ENCODE data around the gene TMSB4Y.

The TMSB4Y gene

DNA sequence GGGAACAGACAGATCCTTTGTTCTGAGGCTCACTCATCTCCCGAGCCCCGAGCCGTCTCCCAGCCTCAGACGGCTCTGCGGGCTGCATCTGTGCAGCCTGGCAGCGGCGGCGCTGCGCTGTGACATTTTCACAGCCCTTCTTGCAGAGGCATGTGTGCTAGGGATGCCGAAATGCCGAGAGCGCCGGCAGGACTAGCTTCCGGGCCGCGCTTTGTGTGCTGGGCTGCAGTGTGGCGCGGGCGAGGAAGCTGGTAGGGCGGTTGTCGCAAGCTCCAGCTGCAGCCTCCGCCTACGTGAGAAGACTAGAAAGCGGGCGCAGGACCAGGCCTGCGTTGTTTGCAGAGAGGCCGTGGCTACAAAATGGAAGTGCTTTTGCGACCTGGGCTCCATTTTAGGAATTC, at the start of gene TMSB4Y:
TSS of gene TMSB4Y (plus strand) at position 332 of the 401 bp plus-strand sequence.
- in situ Hi-C loops (cut with HindIII; ENCODE audit: low sequenced_read_pairs): no loop called here

DNA sequence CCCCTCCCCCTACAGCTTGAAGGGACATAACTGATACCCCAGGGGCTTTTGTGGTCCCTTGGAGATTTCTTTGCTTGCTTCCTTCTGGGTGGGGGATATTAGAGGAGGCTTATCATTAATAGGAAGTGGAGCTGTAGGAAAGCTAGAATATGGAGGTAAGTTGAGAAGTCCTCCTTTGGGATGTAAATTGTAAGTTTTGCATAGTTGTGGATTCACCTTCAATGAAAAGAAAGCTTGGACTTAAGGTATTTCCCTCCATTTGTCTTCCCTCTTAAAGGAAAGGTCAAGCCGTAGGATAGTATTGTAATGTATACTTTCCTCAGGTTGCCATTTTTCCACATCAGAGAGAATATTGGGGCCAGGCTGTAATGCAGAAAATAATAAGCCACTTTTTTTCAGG, 39.5 kb upstream of the TMSB4Y start:
- in situ Hi-C loops (cut with HindIII; ENCODE audit: low sequenced_read_pairs): no loop called here

DNA sequence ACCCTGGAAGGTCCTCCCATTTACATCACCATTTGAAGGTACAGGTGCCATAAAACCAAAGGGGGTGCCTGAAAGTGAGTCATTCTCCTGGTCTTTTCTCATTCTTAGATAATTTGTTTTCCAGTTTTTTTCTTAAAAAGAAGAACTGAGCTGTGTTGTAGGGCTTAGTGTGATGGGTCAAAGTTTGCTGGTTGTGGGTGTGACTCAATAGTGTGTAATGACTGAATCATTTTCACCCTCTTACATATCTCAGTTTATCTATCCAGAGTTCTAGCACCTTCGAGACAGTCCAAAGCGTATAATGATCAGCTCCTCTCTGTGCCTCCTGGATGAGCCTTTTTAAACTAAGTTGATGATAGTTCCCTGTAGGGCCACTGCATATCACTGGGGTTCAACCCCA, 32.6 kb upstream of the TMSB4Y start:
- in situ Hi-C loops (cut with HindIII; ENCODE audit: low sequenced_read_pairs): no loop called here

DNA sequence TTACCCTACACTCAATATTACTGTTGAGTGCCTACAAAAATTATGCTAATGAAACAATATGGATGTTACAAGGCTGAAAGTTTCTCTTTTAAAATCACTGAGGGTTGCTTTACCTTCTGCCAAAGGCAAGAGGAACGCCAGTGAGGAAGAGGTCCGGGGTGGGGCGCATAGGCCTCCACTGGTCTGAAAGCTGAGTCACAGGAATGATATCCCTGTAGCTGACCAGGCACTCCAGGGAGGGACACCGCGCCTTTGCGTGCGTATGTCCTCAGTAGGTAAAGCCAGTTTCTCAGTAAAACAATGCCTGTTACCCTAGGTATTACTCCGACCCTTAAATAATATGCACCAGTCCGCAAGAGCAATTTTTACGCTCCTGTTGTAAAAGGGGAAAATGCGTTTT, 1.4 kb upstream of the TMSB4Y start:
- in situ Hi-C loops (cut with HindIII; ENCODE audit: low sequenced_read_pairs): no loop called here

DNA sequence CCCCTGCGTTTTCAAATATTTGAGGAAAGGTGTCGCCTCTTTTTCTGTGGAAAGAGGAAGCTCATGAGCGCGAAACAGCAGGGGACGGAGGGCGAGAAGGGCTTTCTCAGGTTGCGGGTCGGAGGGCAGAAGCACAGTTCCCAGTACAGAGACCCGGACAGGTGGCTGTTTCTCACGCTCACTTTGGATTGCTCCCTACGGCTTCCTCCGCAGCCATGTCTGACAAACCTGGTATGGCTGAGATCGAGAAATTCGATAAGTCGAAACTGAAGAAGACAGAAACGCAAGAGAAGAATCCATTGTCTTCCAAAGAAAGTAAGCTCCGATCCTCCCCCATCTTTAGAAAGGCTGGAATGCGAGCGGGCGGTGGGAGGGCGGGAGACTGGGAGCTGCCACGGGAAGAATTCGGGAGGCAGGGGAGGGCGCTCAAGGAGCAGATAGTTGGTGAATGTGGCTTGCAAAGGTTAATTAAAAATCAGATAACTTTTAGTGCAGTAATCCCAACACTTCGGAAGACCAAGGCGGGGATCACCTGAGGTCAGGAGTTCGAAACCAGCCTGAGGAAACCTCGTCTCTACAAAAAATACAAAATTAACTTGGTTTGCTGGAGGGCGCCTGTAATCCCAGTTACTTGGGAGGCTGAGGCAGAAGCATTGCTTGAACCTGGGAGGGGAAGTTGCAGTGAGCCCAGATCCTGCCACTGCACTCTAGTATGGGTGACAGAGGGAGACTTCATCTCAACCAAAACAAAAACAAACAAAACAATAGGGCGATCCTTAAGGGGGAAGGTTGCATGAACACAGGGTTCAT, 627 bp downstream of the TMSB4Y start:
- in situ Hi-C loops (cut with HindIII; ENCODE audit: low sequenced_read_pairs): no loop called here

DNA sequence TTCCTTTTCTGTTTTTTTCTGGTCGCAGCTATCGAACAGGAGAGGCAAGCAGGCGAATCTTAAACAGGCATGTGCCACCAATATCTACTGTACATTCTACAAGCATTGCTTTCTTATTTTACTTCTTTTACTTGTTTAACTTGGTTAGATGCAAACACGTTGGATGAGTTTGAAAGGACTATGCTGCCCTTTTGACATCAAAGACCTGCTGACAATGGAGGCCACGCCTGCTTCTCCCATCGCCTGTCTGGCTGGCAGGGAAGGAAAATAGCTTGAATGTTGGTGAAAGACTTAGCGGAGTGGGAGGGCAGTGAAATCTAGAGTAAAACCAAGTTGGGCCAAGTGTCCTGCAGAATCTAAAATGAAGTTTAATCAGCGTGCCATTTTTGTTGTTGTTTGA, 1.5 kb downstream of the TMSB4Y start:
- in situ Hi-C loops (cut with HindIII; ENCODE audit: low sequenced_read_pairs): no loop called here

DNA sequence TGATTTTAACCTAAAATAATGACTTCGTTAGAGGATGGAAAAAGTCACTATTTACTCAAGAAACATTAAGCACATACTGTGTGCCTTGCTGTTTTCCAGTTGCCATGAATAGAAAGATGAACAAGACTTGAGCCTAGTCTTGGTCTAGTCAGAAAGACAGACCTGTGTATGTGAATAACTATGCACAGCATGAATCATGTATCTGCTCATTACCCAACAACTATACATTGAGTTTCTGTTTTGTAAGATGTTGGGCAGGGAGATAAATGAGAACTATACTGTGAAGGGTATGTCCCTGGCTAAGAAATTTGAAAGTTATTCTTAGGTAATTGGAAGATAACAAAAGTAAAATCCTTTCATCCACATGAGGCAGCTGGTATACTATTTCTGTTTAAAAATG, 4.3 kb downstream of the TMSB4Y start:
- in situ Hi-C loops (cut with HindIII; ENCODE audit: low sequenced_read_pairs): no loop called here

DNA sequence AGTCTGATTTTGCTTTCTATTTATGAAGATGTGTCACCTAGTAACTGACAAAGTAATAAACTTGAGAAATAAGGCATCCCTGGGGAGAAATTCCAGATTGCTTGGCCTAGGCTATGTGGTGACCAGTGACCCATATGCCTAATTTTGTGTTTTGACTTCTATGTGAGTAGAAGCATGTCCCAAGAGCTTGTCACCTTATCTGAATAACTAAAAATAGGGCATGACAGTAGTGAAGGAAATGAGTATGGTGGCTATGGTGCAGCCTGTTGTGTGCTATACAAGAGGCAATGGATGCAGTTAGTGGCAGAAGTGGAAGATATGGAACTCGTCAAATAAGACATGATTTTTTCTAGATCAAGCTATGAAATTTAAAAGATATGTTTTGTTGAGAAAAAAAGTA, 15.3 kb downstream of the TMSB4Y start:
- in situ Hi-C loops (cut with HindIII; ENCODE audit: low sequenced_read_pairs): no loop called here

DNA sequence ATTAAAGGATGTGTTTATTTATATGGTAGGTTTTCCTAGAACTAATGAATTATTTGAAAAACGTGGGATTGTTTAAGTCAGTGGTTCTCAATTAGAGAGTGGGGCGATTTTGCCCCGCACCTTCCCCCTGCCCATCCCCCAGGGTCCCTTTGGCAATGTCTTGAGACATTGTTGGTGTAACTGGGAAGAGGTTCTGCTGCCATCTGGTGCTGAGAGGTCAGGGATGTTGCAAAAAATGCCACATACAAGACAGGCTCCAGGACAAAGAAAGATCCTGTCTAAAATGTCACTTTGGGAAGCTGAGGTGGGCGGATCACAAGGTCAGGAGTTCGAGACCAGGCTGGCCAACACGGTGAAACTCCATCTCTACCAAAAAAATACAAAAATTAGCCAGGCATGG, 25.8 kb downstream of the TMSB4Y start:
- in situ Hi-C loops (cut with HindIII; ENCODE audit: low sequenced_read_pairs): no loop called here

DNA sequence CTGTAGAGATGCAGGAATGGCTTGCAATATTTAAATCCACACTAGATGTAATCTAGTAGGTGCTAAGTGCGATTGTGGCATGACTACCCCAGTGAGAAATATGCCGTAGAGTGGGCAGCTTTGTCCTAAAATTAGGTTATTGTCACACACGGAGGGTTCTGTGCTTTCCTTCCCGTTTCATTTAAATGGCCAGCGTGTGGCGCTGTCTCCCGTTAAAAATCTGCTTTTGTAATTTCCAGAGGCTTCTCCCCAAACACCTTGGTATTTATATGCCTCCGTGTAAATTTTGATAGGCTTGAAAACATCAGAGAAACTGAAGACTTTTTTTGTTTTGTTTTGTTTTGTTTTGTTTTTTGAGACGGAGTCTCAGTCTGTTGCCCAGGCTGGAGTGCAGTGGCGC, 34.9 kb downstream of the TMSB4Y start:
- in situ Hi-C loops (cut with HindIII; ENCODE audit: low sequenced_read_pairs): no loop called here

DNA sequence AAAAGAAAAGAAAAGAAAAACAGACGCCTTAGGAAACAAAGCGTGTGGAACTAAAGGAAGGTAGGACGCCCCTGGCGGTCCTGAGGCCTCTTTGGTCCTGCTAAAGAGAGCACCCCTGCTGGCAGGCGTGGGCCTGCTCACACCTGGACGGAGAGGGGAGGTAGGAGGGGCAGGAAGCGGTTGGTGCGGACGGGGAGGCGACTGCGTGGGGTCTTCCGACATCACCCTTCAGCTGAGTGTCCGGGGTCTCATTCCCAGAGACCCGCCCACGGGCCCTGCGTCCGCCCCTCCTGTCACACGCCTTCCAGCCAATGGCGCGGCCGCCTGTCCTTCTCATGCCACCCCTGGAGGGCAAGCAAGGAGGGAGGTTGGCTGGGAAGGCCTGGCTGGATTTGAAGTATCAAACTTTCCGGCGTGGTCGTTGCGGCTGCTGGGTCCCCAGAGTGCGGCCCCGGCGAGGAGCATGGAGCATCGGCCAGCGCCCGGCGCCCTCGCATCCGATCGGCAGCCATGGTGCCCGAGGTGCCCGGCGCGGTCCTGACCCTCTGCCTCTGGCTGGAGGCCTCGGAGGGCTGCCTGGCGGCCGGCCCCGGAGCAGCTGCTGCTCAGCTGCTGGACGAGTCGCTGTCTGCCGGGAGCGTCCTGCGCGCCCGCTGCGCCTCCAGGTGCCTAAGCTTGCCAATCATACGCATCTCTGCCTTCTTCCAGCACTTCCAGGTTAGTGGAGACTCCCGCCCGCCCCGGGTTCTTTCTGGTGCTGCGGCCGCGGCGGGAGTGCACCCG, 47.8 kb downstream of the TMSB4Y start:
- in situ Hi-C loops (cut with HindIII; ENCODE audit: low sequenced_read_pairs): no loop called here

DNA sequence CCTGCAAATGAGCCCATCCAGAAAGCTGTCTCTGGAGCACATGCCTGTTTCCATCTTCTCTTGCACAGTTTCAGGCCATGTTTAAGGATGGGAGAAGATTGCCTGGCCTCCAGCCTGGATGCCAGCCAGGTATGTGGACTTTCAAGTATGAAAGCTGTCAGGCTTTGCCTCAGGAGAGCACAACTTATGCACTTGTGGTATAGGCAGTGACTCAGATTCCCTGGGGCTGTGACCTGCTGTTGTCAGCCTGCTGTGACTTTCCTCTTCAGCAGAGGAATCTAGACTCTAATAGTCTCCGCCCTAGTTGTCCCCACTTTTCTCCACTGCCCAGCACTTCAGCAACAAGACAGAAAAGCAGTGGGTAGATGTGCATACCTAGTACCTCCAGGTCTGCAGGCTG, 51.0 kb downstream of the TMSB4Y start:
- in situ Hi-C loops (cut with HindIII; ENCODE audit: low sequenced_read_pairs): no loop called here
